LNCAP (cell line): ENCODE data around the gene DPH3.

Experiments
- TF ChIP-seq, protein P1 (sequence below): fragments of 450-650 bp; IDR thresholded peaks from 2 replicates; pipeline ENCODE4 v1.5.1; 2017; ENCODE audit warnings: mild to moderate bottlenecking

Gene DPH3

DNA sequence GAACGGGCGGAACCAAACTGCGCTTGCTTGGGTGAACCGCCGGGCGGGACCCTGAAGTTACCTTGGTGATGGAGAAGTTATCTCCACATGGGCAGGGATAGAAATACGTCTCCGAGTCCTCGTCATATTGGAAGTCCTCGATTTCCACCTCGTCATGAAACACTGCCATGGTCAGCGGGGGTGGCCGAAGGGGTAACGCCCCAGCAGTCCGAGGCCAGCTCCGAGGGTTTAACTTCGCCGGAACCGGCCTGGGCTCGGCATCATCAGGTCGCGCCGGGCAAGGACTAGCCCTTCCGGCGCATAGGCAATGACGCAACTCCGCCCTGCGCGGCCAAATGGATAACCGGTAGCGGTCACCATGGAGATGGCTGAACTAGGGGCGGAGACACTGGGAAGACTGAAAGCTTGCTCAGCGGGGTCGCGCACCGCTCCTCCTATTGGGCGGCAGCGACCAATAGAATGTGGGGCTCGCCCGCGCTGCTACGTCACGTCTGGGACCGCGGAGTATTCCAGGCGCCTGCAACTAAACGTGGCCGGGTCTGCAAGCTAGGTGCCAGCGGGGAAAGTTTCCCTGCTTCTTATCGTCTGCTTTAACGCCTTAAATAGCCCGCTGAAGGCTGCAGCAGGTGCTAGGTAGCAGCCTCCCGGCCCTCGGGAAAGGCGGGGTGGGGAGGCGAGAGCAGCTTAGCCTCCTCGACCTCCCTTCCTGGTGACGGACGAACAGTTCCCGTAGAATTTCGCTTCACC, at the start of gene DPH3, which contains the start of gene OXNAD1:
Gene DPH3, minus strand, starts transcription at position 236 of the 747 bp plus-strand sequence. Its CDS starts 67 bp downstream, at position 169.
Gene OXNAD1, plus strand, starts transcription at position 505 of the 747 bp plus-strand sequence. CDS start 5,741 bp downstream, outside the sequence.
- TF ChIP-seq, protein P1, sequence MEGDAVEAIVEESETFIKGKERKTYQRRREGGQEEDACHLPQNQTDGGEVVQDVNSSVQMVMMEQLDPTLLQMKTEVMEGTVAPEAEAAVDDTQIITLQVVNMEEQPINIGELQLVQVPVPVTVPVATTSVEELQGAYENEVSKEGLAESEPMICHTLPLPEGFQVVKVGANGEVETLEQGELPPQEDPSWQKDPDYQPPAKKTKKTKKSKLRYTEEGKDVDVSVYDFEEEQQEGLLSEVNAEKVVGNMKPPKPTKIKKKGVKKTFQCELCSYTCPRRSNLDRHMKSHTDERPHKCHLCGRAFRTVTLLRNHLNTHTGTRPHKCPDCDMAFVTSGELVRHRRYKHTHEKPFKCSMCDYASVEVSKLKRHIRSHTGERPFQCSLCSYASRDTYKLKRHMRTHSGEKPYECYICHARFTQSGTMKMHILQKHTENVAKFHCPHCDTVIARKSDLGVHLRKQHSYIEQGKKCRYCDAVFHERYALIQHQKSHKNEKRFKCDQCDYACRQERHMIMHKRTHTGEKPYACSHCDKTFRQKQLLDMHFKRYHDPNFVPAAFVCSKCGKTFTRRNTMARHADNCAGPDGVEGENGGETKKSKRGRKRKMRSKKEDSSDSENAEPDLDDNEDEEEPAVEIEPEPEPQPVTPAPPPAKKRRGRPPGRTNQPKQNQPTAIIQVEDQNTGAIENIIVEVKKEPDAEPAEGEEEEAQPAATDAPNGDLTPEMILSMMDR = no peak

DNA sequence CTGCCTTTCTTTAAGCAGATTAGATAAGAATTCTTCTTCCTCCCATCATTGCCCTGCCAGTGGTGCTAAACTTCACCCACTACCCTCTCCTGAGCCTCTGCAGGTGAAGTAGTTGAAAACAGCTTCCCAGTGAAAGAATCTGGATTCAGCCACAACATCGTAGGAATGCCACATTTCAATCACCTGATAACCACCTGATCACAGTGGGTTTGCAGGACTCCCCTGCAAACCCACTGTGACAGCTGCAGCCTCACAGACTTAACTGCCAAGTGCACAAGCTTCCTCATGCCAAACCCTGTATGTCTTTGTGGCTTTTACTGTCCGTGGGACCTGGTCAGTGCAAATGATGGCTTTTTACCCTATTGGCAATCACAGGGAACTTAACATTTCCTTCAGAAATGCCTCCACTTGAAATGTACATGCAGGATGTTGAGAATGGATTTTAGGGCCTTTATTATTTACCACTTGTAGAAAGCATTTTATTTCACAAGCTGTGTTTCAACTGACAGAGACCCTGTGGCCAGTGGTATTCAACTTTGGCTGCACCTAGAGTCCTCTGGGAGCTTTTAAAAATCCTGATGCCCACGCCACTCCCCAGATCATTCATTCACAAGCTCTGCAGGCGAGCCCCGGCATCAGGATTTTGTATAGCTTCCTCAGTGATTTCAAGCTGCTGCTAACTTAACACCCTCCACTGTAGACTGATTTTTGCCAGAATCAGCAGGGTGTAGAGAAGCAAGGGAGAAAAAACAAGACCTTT, 49.3 kb upstream of the DPH3 start:
- TF ChIP-seq, protein P1 = no peak

DNA sequence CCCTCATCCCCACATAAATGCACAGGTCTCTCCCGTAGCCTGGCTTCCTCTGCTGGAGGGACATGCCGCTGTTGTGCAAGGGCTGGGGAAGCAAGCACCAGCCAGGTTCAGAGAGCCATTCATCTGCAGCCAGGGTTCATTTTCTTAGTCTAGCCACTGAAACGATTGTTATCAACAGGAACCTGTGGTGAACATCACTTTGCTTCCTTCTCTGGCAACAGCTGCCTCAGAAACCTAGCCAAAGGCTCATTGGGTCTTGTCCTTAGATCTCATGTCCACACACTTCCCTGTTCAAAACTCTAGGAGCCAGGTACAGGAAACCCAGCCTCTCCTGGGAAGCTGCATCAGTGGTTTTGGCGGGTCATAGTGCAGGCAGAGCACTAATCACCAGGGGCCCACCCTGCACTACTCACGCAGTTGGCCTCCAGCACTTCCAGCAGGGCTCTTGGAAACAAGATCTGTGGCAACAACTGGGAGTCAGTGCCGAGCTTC, 47.3 kb upstream of the DPH3 start:
- TF ChIP-seq, protein P1 = no peak

DNA sequence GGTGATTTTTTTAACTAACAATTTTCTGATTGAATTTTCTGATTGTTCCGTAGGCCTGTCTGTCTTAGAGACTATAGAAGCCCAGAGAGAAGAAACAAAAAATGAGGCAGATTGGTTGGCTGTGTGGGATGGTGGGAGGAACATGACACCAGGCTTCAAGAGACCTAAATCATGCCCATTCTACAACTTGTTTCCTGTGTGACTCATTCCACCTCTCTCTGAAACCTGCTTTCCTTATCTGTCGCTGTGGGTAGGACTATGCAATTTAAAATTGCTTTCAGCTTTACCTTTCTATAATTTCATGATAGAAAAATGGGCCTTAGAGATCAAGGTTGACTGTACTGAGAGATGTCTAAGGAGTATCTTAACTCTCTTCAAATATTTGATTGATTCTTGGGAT, 44.8 kb upstream of the DPH3 start:
- TF ChIP-seq, protein P1 = no peak

DNA sequence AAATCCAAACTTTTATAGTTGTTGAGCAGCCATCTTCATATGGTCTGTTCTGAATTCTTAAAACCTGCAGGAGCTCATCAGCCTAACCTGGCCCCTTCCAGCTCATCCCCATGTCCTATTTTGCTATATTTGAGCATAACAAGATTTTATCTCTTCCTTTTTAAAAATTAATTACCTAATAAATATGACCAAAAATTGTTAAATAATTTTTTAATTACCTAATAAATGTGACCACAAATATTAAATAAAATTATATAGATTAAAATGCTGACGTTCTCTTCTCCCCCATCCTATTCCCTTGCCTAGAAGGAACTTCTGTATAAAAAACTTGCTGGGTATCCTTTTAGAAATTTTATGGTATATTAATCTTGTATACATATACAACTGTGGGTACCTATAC, 44.0 kb upstream of the DPH3 start:
- TF ChIP-seq, protein P1 = no peak

DNA sequence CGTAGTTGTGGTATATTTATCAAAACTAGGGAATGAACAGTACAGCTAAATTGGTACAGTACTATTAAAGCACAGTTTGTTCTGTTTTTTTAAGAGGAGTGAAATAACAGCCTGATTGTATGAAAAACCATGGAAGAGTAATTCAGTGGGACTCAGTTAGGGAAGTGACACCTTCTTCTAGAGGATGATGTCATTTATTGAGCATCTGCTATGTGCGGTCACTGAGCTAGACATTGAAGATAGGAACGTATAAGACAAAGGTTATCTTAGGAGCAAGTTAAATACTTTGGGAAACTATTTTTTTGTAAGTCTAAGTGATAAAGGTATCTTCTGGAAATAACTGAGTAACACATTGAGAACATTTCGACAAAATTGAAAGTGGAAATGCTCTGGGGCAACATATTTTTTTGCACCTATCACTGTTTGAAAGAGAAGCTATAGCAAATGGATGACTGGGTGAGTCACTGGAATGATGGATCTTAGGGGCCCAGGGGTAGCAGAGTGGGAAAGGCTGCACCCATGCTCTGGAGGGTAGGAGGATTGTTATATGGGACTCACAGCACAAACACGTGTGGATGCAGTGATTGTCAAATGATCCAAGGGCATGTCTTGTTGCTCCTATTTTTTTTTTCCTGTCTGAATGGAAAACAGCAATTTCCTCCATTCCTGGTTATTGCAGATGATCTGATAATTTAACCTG, 43.2 kb upstream of the DPH3 start:
- TF ChIP-seq, protein P1 = no peak

DNA sequence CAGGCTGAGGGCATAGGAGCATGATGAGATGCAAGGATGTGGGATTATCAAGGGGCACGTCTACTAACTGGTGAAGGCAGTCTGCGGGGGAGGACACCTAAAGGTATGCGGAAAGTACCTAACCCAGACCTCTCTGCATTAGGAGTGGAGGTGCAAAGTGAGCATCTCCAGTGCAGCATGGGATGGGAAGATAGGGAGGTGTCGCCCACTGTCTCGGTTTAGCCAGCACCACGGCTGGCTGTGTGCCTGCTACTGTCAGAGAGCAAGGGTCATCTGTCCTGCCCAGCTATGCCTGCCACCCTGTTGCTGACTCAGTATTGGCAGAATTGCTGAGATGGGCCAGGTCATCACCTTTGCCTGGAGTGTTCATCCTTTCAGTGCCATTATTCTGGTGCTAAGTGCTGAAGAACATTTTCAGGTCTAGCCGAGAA, 40.4 kb upstream of the DPH3 start:
- TF ChIP-seq, protein P1 = no peak
